Neural progenitor cell (in vitro differentiated cells): ENCODE measurements around the gene IGFLR1. TPM values are rescaled to one million over a fixed set of nuclear protein-coding genes. Genes with fewer than 3 reads are reported as not detected.

Source experiments
- DNase-seq: peaks from one replicate; pipeline ENCODE4 v3.0.0-alpha.2; 2016; ENCODE audit warnings: low spot score
- H2AFZ ChIP-seq: fragments of 200-600 bp; sonication (generic); replicated peaks from 2 replicates; pipeline ENCODE4 v1.6.1; 2016; ENCODE audit warnings: antibody characterized with exemption
- H3F3A ChIP-seq: fragments of 200-600 bp; sonication (generic); 2 replicates; pipeline ENCODE4 v1.6.1; 2016; ENCODE audit warnings: antibody characterized with exemption, low read depth
- H3K27ac ChIP-seq: fragments of 200-600 bp; sonication (generic); 2 replicates; pipeline ENCODE4 v1.5.1; 2016; ENCODE audit warnings: mild to moderate bottlenecking
- H3K27me3 ChIP-seq: fragments of 200-600 bp; sonication (generic); 2 replicates; pipeline ENCODE4 v1.6.1; 2016; ENCODE audit warnings: mild to moderate bottlenecking, moderate library complexity
- H3K36me3 ChIP-seq: fragments of 200-600 bp; sonication (generic); 2 replicates; pipeline ENCODE4 v1.5.1; 2016
- H3K4me1 ChIP-seq: fragments of 200-600 bp; sonication (generic); 2 replicates; pipeline ENCODE4 v1.6.1; 2016; ENCODE audit warnings: mixed run types
- H3K4me2 ChIP-seq: fragments of 200-600 bp; sonication (generic); 2 replicates; pipeline ENCODE4 v1.6.1; 2016
- H3K4me3 ChIP-seq: fragments of 200-600 bp; sonication (generic); 2 replicates; pipeline ENCODE4 v1.5.1; 2016
- H3K79me2 ChIP-seq: fragments of 200-600 bp; sonication (generic); 2 replicates; pipeline ENCODE4 v1.6.1; 2016; ENCODE audit warnings: low read depth
- H3K9ac ChIP-seq: fragments of 200-600 bp; sonication (generic); 2 replicates; pipeline ENCODE4 v1.6.1; 2016
- H3K9me3 ChIP-seq: fragments of 200-600 bp; sonication (generic); 2 replicates; pipeline ENCODE4 v1.5.1; 2016; ENCODE audit warnings: low read depth
- H4K20me1 ChIP-seq: fragments of 200-600 bp; sonication (generic); 2 replicates; pipeline ENCODE4 v1.6.1; 2016; ENCODE audit warnings: low read depth
- H3K27ac Mint-ChIP-seq: 3 replicates; pipeline ENCODE4 v1.8.0; 2021; ENCODE audit warnings: mixed read lengths
- H3K27me3 Mint-ChIP-seq: 2 replicates; pipeline ENCODE4 v1.8.0; 2022; ENCODE audit warnings: low read depth, mild to moderate bottlenecking, inconsistent platforms, moderate library complexity, mixed read lengths; ENCODE audit not compliant: insufficient read depth
- H3K36me3 Mint-ChIP-seq: 3 replicates; pipeline ENCODE4 v1.8.0; 2021; ENCODE audit warnings: mixed read lengths
- H3K4me1 Mint-ChIP-seq: 3 replicates; pipeline ENCODE4 v1.8.0; 2021; ENCODE audit warnings: mixed read lengths
- H3K4me3 Mint-ChIP-seq: 3 replicates; pipeline ENCODE4 v1.8.0; 2021; ENCODE audit warnings: mild to moderate bottlenecking, moderate library complexity, mixed read lengths
- H3K9me3 Mint-ChIP-seq: 3 replicates; pipeline ENCODE4 v1.8.0; 2020; ENCODE audit warnings: mixed read lengths
- CTCF ChIP-seq: fragments of 200-600 bp; sonication (generic); IDR thresholded peaks from 2 replicates; pipeline ENCODE4 v1.5.1; 2017; ENCODE audit warnings: antibody characterized with exemption, mild to moderate bottlenecking
- EZH2 ChIP-seq: fragments of 200-600 bp; sonication (generic); IDR thresholded peaks from 2 replicates; pipeline ENCODE4 v1.6.1; 2017; ENCODE audit warnings: antibody characterized with exemption, mild to moderate bottlenecking, moderate library complexity
- EZH2phosphoT487 ChIP-seq: fragments of 200-600 bp; sonication (generic); IDR thresholded peaks from 2 replicates; pipeline ENCODE4 v1.6.1; 2017; ENCODE audit warnings: antibody characterized with exemption
- total RNA-seq: library from RNA; depleted of rRNA; stranded (reverse); fragments of >200 nt; gene quantifications from 2 replicates; pipeline ENCODE4 v1.2.3, GENCODE V29; 2015; ENCODE audit warnings: low replicate concordance

The IGFLR1 gene
- total RNA-seq, 1 donor from 2014 or later, result 5.0 TPM

GRCh38 chr19:35760711-35761349 is 18.6 kb upstream of the IGFLR1 start:
- Histone ChIP-seq H3K79me2 (peaks cover 16% of the 10 kb centered on the region), H3K9me3 (no peaks in the 10 kb centered on the region), H3K4me2 (no peak overlapping the region), H3K4me3 (no peak overlapping the region), H3K9ac (no peak overlapping the region), H3K4me1 (no peaks in the 10 kb centered on the region), H3F3A (peaks cover 13% of the 10 kb centered on the region), H4K20me1 (peaks cover 19% of the 10 kb centered on the region), H2AFZ (no peak overlapping the region), H3K27ac (no peak overlapping the region), H3K36me3 (no peaks in the 10 kb centered on the region), H3K27me3 (peaks cover 13% of the 10 kb centered on the region)
- H3K27me3 Mint-ChIP-seq, result peaks cover 8% of the 10 kb centered on the region
- H3K9me3 Mint-ChIP-seq, result no peaks in the 10 kb centered on the region
- peak; percentile 0 for DNase-seq
- peaks cover 9% of the 10 kb centered on the region for H3K36me3 Mint-ChIP-seq
- no peak overlapping the region for H3K27ac Mint-ChIP-seq
- no peak overlapping the region for H3K4me3 Mint-ChIP-seq
- TF ChIP-seq CTCF (no peak), EZH2 (no peak), EZH2phosphoT487 (no peak)
- peaks cover 24% of the 10 kb centered on the region for H3K4me1 Mint-ChIP-seq

GRCh38 chr19:35759697-35760096 is 17.4 kb upstream of the IGFLR1 start:
- H3K4me3 Mint-ChIP-seq, result peak overlapping the region; percentile 99

GRCh38 chr19:35757749-35758608 is 15.7 kb upstream of the IGFLR1 start, which contains the start of gene PROSER3:
Gene PROSER3, plus strand, starts transcription at chr19:35758176. Its CDS starts 40 bp downstream, at chr19:35758216.
- Mint-ChIP-seq H3K27ac (peak within 1 kb of the TSS; percentile 98), H3K9me3 (no peaks in the 10 kb centered on the region), H3K4me3 (peak within 1 kb of the TSS; percentile 99), H3K27me3 (peaks cover 9% of the 10 kb centered on the region), H3K36me3 (peaks cover 11% of the 10 kb centered on the region), H3K4me1 (peaks cover 26% of the 10 kb centered on the region)
- H2AFZ ChIP-seq, result peak within 1 kb of the TSS; percentile 81
- no peak within 1 kb of the TSS for H3K27ac ChIP-seq
- H3K4me1 ChIP-seq, result peaks cover 6% of the 10 kb centered on the region
- peaks cover 27% of the 10 kb centered on the region for H3K27me3 ChIP-seq
- H4K20me1 ChIP-seq, result peaks cover 19% of the 10 kb centered on the region
- peaks cover 13% of the 10 kb centered on the region for H3F3A ChIP-seq
- no peaks in the 10 kb centered on the region for H3K36me3 ChIP-seq
- H3K9me3 ChIP-seq, result no peaks in the 10 kb centered on the region
- peak within 1 kb of the TSS; percentile 89 for H3K4me3 ChIP-seq
- DNase-seq, result peak; percentile 99
- TF ChIP-seq CTCF (no peak), EZH2phosphoT487 (no peak), EZH2 (no peak)
- H3K4me2 ChIP-seq, result peak within 1 kb of the TSS; percentile 93
- peaks cover 16% of the 10 kb centered on the region for H3K79me2 ChIP-seq
- peak within 1 kb of the TSS; percentile 25 for H3K9ac ChIP-seq

More at GRCh38 chr19:35759697-35760096, 17.4 kb upstream of the IGFLR1 start:
- no peak overlapping the region for H2AFZ ChIP-seq
- no peak for DNase-seq
- peaks cover 11% of the 10 kb centered on the region for H3K36me3 Mint-ChIP-seq
- no peak overlapping the region for H3K4me3 ChIP-seq
- H3K27ac ChIP-seq, result no peak overlapping the region
- H3K27me3 ChIP-seq, result peaks cover 24% of the 10 kb centered on the region
- H3K9me3 ChIP-seq, result no peaks in the 10 kb centered on the region
- peaks cover 13% of the 10 kb centered on the region for H3F3A ChIP-seq
- no peak overlapping the region for H3K27ac Mint-ChIP-seq
- peaks cover 26% of the 10 kb centered on the region for H3K4me1 Mint-ChIP-seq
- H4K20me1 ChIP-seq, result peaks cover 19% of the 10 kb centered on the region
- H3K4me2 ChIP-seq, result no peak overlapping the region
- H3K79me2 ChIP-seq, result peaks cover 16% of the 10 kb centered on the region
- no peaks in the 10 kb centered on the region for H3K36me3 ChIP-seq
- H3K9me3 Mint-ChIP-seq, result no peaks in the 10 kb centered on the region
- TF ChIP-seq EZH2 (no peak), CTCF (no peak), EZH2phosphoT487 (no peak)
- peaks cover 6% of the 10 kb centered on the region for H3K4me1 ChIP-seq
- peaks cover 8% of the 10 kb centered on the region for H3K27me3 Mint-ChIP-seq
- no peak overlapping the region for H3K9ac ChIP-seq
